Stimulated activated naive B cell treated with anti-CD40 and anti-IgM and Interleukin-4, amounts not matched to agents 10 μg/mL and 1 μg/mL and 100 μg/mL, for 72 hours (primary cell): ENCODE measurements around the gene EPHA4.
A peak's percentile ranks its signal among the peaks of the same experiment; 100 is the strongest.

Experiments used
- ATAC-seq, 2 donors: fragments of 150-1000 bp; cut with Tn5 transposase; replicated peaks; 2 replicates each; pipeline ENCODE4 v1.10.0; 2021; ENCODE audit warnings: moderate library complexity in 1 of 2
- DNase-seq: peaks from one replicate; pipeline ENCODE4 v3.0.0; 2021
- H3K27ac Mint-ChIP-seq: one replicate; pipeline ENCODE4 v1.8.0; 2022; ENCODE audit warnings: mild to moderate bottlenecking, mixed read lengths
- H3K27me3 Mint-ChIP-seq, 2 donors: one replicate each; pipeline ENCODE4 v1.8.0; 2022; ENCODE audit warnings: mixed read lengths in 2 of 2
- H3K36me3 Mint-ChIP-seq, 2 donors: one replicate each; pipeline ENCODE4 v1.8.0; 2022; ENCODE audit warnings: mixed read lengths in 2 of 2, mild to moderate bottlenecking in 1 of 2
- H3K4me1 Mint-ChIP-seq, 2 donors: one replicate each; pipeline ENCODE4 v1.8.0; 2022; ENCODE audit warnings: mixed read lengths in 2 of 2, mild to moderate bottlenecking in 1 of 2
- H3K4me3 Mint-ChIP-seq, 2 donors: one replicate each; pipeline ENCODE4 v1.8.0; 2022; ENCODE audit warnings: mild to moderate bottlenecking in 2 of 2, mixed read lengths in 2 of 2, moderate library complexity in 1 of 2
- H3K9me3 Mint-ChIP-seq, 2 donors: one replicate each; pipeline ENCODE4 v1.8.0; 2022; ENCODE audit warnings: mixed read lengths in 2 of 2, mild to moderate bottlenecking in 1 of 2

Gene EPHA4

GRCh38 chr2:221402072-221402471, 170.0 kb downstream of the EPHA4 start:
- Mint-ChIP-seq H3K27me3 (peaks cover 0 to 4% of the 10 kb centered on the region in 2 donors), H3K36me3 (no peaks in the 10 kb centered on the region), H3K27ac (no peak overlapping the region), H3K4me1 (peaks cover 4 to 6% of the 10 kb centered on the region in 2 donors), H3K9me3 (peaks cover 8 to 18% of the 10 kb centered on the region in 2 donors), H3K4me3 (no peak overlapping the region)
- DNase-seq (no peak), ATAC-seq (no peak)

DNA sequence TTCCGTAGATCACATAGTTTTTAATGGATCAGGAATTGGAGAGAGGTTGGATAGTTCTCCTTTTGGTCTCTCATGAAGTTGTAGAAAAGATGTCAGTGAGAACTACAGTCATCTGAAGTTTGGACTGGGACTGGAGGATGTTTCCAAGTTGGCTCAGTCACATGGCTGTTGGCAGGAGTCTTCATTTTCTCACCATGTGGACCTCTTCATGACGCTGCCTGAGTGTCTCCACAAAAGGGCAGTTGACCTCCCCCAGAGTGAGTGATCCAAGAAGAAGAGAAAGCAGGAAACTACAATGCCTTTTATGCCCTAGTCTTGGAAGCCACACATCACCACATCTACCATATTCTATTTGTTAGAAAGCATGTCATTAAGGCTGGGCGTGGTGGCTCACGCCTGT, 171.7 kb downstream of the EPHA4 start:
- no peak for DNase-seq
- peaks cover 3 to 12% of the 10 kb centered on the region in 2 donors for H3K9me3 Mint-ChIP-seq
- no peaks in the 10 kb centered on the region for H3K36me3 Mint-ChIP-seq
- no peak overlapping the region for H3K4me3 Mint-ChIP-seq
- no peak overlapping the region for H3K27ac Mint-ChIP-seq
- H3K27me3 Mint-ChIP-seq: no peaks in the 10 kb centered on the region
- ATAC-seq: no peak
- H3K4me1 Mint-ChIP-seq: no peaks in the 10 kb centered on the region

GRCh38 chr2:221399183-221399582, 172.9 kb downstream of the EPHA4 start:
- ATAC-seq (no peak), DNase-seq (no peak)
- Mint-ChIP-seq H3K4me1 (no peaks in the 10 kb centered on the region), H3K27ac (no peak overlapping the region), H3K4me3 (no peak overlapping the region), H3K9me3 (peaks cover 3 to 12% of the 10 kb centered on the region in 2 donors), H3K36me3 (no peaks in the 10 kb centered on the region), H3K27me3 (no peaks in the 10 kb centered on the region)

DNA sequence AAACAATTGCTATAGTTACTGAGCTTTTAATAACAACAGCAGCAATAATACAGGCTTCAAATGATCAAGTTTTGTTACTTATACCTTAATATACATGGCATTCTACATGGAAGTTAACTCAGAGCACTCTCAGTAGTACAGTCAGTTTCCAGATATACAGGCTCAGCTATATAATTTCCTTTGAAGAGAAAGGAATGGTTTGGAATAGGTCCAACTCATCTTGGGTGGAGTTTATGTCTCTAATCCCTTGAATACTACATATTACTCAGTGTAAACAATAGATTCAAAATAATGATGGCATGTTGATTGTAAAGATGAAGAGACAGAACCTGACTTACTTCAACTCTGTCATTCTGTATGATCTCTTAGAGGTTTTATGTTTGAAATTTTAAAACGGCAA, 174.9 kb downstream of the EPHA4 start:
- Mint-ChIP-seq H3K4me3 (no peak overlapping the region), H3K4me1 (no peaks in the 10 kb centered on the region), H3K27me3 (no peaks in the 10 kb centered on the region), H3K9me3 (peaks cover 3 to 12% of the 10 kb centered on the region in 2 donors), H3K27ac (no peak overlapping the region), H3K36me3 (no peaks in the 10 kb centered on the region)
- ATAC-seq (no peak), DNase-seq (no peak)

DNA sequence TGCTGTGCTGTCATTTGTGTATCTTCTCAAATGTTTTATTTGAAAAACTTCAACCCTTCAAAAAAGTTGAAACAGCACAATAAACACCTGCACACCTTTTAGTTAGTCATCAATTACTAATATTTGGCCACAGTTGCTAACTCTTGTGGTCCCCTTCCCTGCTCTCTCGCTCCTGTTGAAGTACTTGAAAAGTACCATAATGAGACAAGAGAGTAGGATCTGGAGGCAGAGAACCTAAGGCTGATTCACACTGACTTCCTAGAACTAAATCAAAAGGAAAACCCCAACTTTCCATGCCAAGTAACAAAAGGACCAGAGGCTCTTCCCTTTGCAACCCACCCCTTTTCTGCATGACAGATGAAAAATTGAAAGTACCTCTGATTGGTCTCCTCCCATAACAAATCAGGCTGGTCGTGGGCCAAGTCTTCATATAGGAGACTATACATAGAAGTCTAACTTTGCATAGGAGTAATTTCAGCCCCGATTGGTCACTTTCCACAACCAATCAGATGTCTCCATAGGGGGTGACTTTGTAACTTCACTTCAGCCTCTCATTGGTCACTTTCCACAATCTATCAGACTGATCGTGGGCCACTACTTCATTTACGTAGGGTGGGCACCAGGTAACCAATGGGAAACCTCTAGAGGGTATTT, 179.7 kb downstream of the EPHA4 start:
- no peak overlapping the region for H3K27ac Mint-ChIP-seq
- H3K4me1 Mint-ChIP-seq: no peaks in the 10 kb centered on the region
- DNase-seq: no peak
- H3K36me3 Mint-ChIP-seq: no peaks in the 10 kb centered on the region
- H3K9me3 Mint-ChIP-seq: no peaks in the 10 kb centered on the region
- H3K4me3 Mint-ChIP-seq: no peak overlapping the region
- H3K27me3 Mint-ChIP-seq: no peaks in the 10 kb centered on the region
- no peak for ATAC-seq

DNA sequence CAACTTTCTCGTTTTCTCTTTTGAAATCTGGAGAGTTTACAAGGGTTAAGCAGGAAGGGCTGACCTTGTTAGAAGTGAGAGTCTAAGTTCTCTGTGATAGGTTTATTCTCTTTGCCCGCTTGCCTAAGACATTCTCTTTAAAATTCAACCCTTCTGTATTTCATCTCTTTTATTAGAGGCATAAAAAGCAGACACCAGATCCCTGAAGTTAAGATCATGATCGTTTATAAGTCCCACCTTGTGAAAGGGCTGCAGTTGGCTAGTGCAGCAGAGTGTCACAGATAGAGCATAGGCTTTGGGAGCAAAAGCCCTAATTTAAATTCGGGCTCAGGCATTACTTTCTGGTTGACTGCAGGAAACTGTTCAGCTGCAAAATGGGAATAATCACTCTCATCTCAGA, 181.2 kb downstream of the EPHA4 start:
- H3K27me3 Mint-ChIP-seq: no peaks in the 10 kb centered on the region
- no peak for ATAC-seq
- H3K9me3 Mint-ChIP-seq: no peaks in the 10 kb centered on the region
- H3K27ac Mint-ChIP-seq: no peak overlapping the region
- H3K4me1 Mint-ChIP-seq: no peaks in the 10 kb centered on the region
- no peaks in the 10 kb centered on the region for H3K36me3 Mint-ChIP-seq
- no peak for DNase-seq
- H3K4me3 Mint-ChIP-seq: no peak overlapping the region

DNA sequence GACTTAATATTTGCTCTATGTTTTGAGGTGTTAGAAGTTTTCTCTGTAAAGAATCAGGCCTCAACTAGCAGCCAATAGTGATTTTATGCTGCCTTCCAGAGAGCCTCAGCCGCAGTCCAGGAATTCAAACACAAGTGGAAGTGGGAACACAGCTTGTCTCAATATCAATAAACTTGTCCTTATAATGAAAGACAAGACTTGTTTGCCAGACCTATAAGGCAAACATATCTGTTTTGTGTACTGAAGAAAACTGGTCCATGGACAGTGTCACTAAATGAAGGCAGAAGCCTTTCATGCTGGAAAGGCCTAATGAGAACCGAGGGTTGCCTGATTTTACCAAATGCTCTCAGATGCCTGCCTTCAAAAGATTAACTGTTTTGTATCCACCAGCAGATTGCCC, 182.2 kb downstream of the EPHA4 start:
- H3K27ac Mint-ChIP-seq: no peak overlapping the region
- no peaks in the 10 kb centered on the region for H3K36me3 Mint-ChIP-seq
- H3K9me3 Mint-ChIP-seq: no peaks in the 10 kb centered on the region
- no peaks in the 10 kb centered on the region for H3K4me1 Mint-ChIP-seq
- DNase-seq: no peak
- no peaks in the 10 kb centered on the region for H3K27me3 Mint-ChIP-seq
- no peak overlapping the region for H3K4me3 Mint-ChIP-seq
- ATAC-seq: no peak

DNA sequence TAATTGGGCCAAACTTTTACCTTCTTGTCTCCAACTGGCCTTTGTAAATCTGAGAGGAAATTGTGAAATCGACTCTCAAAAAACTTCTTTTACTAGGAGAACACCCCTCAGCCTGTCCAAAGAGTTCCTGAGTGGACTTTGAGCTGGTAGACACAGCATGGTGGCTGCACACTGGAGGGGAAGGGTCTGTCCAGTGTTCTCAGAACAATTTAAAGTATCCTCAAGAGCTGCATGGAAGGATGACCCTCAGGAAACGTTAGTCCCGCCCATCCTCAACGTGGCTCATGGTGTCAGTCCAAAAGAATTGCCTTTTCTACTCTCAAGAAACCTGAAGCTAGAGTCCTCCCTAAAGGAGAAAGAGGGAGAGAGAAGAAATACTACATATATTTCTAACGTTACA, 182.7 kb downstream of the EPHA4 start:
- Mint-ChIP-seq H3K9me3 (no peaks in the 10 kb centered on the region), H3K36me3 (no peaks in the 10 kb centered on the region), H3K27ac (no peak overlapping the region), H3K4me3 (no peak overlapping the region), H3K4me1 (no peaks in the 10 kb centered on the region), H3K27me3 (no peaks in the 10 kb centered on the region)
- ATAC-seq (no peak), DNase-seq (no peak)

DNA sequence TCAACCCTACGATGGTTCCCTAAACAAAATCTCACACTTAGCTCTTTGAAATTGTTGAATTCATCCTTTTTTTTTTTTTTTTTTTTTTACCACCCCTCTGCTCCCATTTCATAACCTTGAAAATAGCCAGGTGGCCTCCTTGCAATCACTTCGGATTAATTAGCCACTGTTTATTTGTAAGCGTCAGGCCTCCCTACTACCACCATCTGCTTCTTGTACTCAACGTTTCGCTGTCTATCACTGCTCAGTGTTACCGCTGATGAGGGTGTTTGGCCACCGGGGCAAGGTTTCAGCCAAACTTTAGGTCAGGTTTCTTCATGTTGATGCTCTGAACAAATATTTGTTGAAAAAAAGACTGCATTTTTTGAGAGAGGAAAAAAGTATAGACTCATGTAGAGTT, 183.2 kb downstream of the EPHA4 start:
- Mint-ChIP-seq H3K27ac (no peak overlapping the region), H3K4me3 (no peak overlapping the region), H3K9me3 (no peaks in the 10 kb centered on the region), H3K36me3 (no peaks in the 10 kb centered on the region), H3K27me3 (no peaks in the 10 kb centered on the region), H3K4me1 (no peaks in the 10 kb centered on the region)
- DNase-seq (no peak), ATAC-seq (no peak)

DNA sequence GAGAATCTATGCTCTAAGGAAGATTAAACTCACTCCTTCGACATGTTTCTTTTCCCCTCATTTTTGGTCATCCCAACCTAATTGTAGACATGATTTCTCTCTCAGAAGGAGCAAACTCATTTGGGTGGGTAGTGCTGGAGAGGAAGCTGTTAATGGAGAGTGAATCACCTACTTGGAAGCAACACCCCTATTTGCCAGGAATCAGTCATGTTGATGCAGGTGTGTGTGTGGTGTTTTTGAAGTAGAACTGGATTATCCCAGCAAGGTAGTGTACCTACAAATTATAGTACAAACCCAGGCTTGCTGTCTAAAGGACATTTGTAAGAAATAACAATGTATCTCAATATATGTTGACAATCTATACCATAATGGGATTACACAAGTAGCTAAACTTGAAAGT, 186.4 kb downstream of the EPHA4 start:
- DNase-seq: no peak
- Mint-ChIP-seq H3K4me1 (no peaks in the 10 kb centered on the region), H3K4me3 (no peak overlapping the region), H3K9me3 (no peaks in the 10 kb centered on the region), H3K27ac (no peak overlapping the region), H3K27me3 (no peaks in the 10 kb centered on the region), H3K36me3 (no peaks in the 10 kb centered on the region)
- ATAC-seq: no peak

DNA sequence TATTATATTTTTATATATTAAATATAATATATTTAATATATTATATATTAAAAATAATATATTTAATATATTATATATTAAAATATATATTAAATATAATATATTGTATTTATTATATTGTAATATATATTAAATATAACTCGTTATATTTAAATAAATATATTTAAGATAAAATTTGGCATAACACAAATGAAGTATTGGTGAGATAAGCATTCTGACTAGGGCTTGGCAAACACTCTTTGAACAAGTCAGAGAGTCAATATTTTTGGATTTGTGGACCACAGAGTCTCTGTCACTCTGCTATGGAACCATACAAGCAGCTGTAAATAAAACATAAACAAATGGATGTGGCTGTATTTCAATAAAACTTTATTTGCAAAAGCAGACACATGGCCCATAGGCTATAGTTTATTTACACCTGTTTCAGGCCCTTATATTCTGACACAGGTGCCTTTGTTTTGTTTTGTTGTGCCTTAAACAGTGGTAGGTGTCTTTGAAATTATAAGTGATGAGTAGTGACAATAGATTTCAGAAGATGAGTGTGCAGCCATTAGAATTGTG, 190.1 kb downstream of the EPHA4 start:
- H3K27me3 Mint-ChIP-seq: no peaks in the 10 kb centered on the region
- H3K9me3 Mint-ChIP-seq: no peaks in the 10 kb centered on the region
- H3K4me3 Mint-ChIP-seq: no peak overlapping the region
- no peak for ATAC-seq
- H3K4me1 Mint-ChIP-seq: peaks cover 2 to 8% of the 10 kb centered on the region in 2 donors
- H3K27ac Mint-ChIP-seq: no peak overlapping the region
- no peaks in the 10 kb centered on the region for H3K36me3 Mint-ChIP-seq
- no peak for DNase-seq

DNA sequence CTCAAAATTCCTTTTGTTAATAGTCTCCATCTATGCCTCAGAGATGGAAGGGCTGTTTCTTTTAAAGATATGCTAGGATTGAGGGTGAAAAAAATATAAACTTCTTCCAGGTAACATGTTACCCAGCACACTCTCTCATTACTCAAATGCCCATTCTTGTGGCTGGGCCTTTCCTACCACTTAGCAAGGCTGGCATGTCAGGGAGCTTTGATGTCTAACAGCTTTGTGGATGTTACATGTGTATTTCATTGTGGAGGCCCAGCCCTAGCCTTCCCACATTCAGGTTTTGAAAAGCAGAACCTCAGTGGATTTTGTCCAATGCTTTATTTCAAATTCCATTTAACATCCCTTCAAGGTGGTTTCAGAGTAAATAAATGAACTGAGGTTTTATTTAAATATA, 191.4 kb downstream of the EPHA4 start:
- DNase-seq (no peak), ATAC-seq (no peak)
- no peaks in the 10 kb centered on the region for H3K27me3 Mint-ChIP-seq
- no peak overlapping the region for H3K4me3 Mint-ChIP-seq
- H3K27ac Mint-ChIP-seq: no peak overlapping the region
- H3K9me3 Mint-ChIP-seq: no peaks in the 10 kb centered on the region
- H3K36me3 Mint-ChIP-seq: no peaks in the 10 kb centered on the region
- peaks cover 2 to 11% of the 10 kb centered on the region in 2 donors for H3K4me1 Mint-ChIP-seq

DNA sequence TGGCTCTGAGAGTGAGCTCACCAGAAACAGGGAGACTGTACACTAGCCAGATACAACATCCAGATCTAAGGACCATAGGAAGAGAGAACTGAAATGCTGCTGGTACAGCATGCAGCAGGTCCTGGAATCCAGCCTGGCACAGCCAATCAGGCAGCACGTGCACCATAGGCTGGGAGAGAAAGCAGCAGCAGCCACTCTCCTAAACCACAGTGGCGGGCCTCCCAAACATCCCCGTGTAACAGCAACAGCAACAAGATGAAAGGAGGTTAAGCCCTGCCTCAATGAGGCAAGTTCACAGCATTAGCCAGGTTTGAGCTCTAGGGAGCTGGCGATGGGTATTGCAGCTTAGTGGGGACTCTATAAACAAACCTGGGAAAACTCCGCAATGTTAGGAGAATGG, 192.0 kb downstream of the EPHA4 start:
- DNase-seq (no peak), ATAC-seq (no peak)
- Mint-ChIP-seq H3K27me3 (no peaks in the 10 kb centered on the region), H3K36me3 (no peaks in the 10 kb centered on the region), H3K4me1 (peaks cover 2 to 11% of the 10 kb centered on the region in 2 donors), H3K27ac (no peak overlapping the region), H3K9me3 (no peaks in the 10 kb centered on the region), H3K4me3 (no peak overlapping the region)

GRCh38 chr2:221377597-221377996, 194.5 kb downstream of the EPHA4 start:
- no peaks in the 10 kb centered on the region for H3K9me3 Mint-ChIP-seq
- H3K27me3 Mint-ChIP-seq: peaks cover 3 to 7% of the 10 kb centered on the region in 2 donors
- no peaks in the 10 kb centered on the region for H3K36me3 Mint-ChIP-seq
- no peak for DNase-seq
- no peak overlapping the region for H3K4me3 Mint-ChIP-seq
- peak; percentile 73 to 92 for ATAC-seq
- peaks cover 2 to 11% of the 10 kb centered on the region in 2 donors for H3K4me1 Mint-ChIP-seq
- no peak overlapping the region for H3K27ac Mint-ChIP-seq

- Mint-ChIP-seq H3K9me3 (no peaks in the 10 kb centered on the region), H3K4me3 (no peak overlapping the region), H3K36me3 (no peaks in the 10 kb centered on the region), H3K27me3 (peaks cover 8 to 12% of the 10 kb centered on the region in 2 donors), H3K27ac (no peak overlapping the region), H3K4me1 (peaks cover 2 to 11% of the 10 kb centered on the region in 2 donors)
- DNase-seq: no peak
- ATAC-seq: no peak
Measured at GRCh38 chr2:221377066-221377465, 195.0 kb downstream of the EPHA4 start.
